Lower leg skin (tissue), 3 donors: ENCODE measurements around the gene TGFA.

Experiments used
- POLR2A ChIP-seq, 2 donors: fragments of 450-650 bp; IDR thresholded peaks; one replicate each; pipeline ENCODE4 v1.6.1; 2016 to 2017; ENCODE audit warnings: antibody characterized with exemption in 2 of 2, mild to moderate bottlenecking in 1 of 2, moderate library complexity in 1 of 2
- TF ChIP-seq, protein P1 (sequence below), 3 donors: fragments of 450-650 bp; IDR thresholded peaks; one replicate each; pipeline ENCODE4 v1.5.1; 2016; ENCODE audit warnings: antibody characterized with exemption in 3 of 3, mild to moderate bottlenecking in 3 of 3, moderate library complexity in 2 of 3

GRCh38 chr2:70560442-70560841 is 6.8 kb upstream of the TGFA start:
- TF ChIP-seq POLR2A (IDR thresholded peaks at IDR 0.05): no peak
- TF ChIP-seq, protein P1, sequence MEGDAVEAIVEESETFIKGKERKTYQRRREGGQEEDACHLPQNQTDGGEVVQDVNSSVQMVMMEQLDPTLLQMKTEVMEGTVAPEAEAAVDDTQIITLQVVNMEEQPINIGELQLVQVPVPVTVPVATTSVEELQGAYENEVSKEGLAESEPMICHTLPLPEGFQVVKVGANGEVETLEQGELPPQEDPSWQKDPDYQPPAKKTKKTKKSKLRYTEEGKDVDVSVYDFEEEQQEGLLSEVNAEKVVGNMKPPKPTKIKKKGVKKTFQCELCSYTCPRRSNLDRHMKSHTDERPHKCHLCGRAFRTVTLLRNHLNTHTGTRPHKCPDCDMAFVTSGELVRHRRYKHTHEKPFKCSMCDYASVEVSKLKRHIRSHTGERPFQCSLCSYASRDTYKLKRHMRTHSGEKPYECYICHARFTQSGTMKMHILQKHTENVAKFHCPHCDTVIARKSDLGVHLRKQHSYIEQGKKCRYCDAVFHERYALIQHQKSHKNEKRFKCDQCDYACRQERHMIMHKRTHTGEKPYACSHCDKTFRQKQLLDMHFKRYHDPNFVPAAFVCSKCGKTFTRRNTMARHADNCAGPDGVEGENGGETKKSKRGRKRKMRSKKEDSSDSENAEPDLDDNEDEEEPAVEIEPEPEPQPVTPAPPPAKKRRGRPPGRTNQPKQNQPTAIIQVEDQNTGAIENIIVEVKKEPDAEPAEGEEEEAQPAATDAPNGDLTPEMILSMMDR (IDR thresholded peaks at IDR 0.05): no peak
